B cell (primary cell): ENCODE data around the gene ADAMTS14.

Experiments used
- CTCF ChIP-seq: fragments of 200-600 bp; IDR thresholded peaks from one replicate; pipeline ENCODE4 v1.8.0; 2022; ENCODE audit warnings: antibody characterized with exemption, mild to moderate bottlenecking
- EZH2 ChIP-seq: IDR thresholded peaks from 2 replicates; pipeline ENCODE4 v1.6.1; 2012; ENCODE audit warnings: borderline replicate concordance, low read depth, mild to moderate bottlenecking, moderate library complexity, low read length; ENCODE audit not compliant: insufficient read depth, poor library complexity, severe bottlenecking

GRCh38 chr10:70740406-70741288 lies 68.3 kb downstream of the ADAMTS14 start:
- no peak for TF ChIP-seq CTCF
- no peak for TF ChIP-seq EZH2
